Upper lobe of left lung (tissue), 6 donors: ENCODE measurements around the gene GSTA5. TPM values are rescaled to one million over a fixed set of nuclear protein-coding genes. Genes with fewer than 3 reads are reported as not detected.
"Not testable (repeated sequence)": the region's sequence is repeated elsewhere in the genome, so short reads cannot be mapped to it uniquely, and the experiment has no call there.

Experiments
- ATAC-seq, 2 donors: fragments of 200-7000 bp; cut with Tn5 transposase; one replicate each; pipeline ENCODE4 v1.9.1; 2022; ENCODE audit warnings: mild to moderate bottlenecking in 2 of 2, moderate library complexity in 2 of 2; ENCODE audit not compliant: low FRiP score in 2 of 2
- DNase-seq, 2 donors: peaks; one replicate each; pipeline ENCODE4 v3.0.0-alpha.2; 2019 to 2020
- H3K27ac ChIP-seq, 4 donors: fragments of 200-600 bp; sonication (generic); one replicate each; pipeline ENCODE4 v1.5.1; 2016 to 2019
- H3K27me3 ChIP-seq, 4 donors: fragments of 200-600 bp; sonication (generic); one replicate each; pipeline ENCODE4 v1.5.1; 2017 to 2019
- H3K36me3 ChIP-seq, 4 donors: fragments of 200-600 bp; sonication (generic); one replicate each; pipeline ENCODE4 v1.5.1; 2016 to 2019
- H3K4me1 ChIP-seq, 4 donors: fragments of 200-600 bp; sonication (generic); one replicate each; pipeline ENCODE4 v1.5.1; 2018 to 2019
- H3K4me3 ChIP-seq, 4 donors: fragments of 200-600 bp; sonication (generic); one replicate each; pipeline ENCODE4 v1.5.1; 2017 to 2019; ENCODE audit warnings: mild to moderate bottlenecking in 2 of 4, moderate library complexity in 1 of 4
- H3K9me3 ChIP-seq, 4 donors: fragments of 200-600 bp; sonication (generic); one replicate each; pipeline ENCODE4 v1.5.1; 2018 to 2019
- CTCF ChIP-seq, 6 experiments: fragments of 450-650 bp in 4 of 6; fragments of 200-600 bp in 2 of 6; sonication (generic) in 2 of 6; IDR thresholded peaks; one replicate each; pipeline ENCODE4 v1.5.1; 2016 to 2019; ENCODE audit warnings: antibody characterized with exemption in 6 of 6
- EP300 ChIP-seq, 4 donors: sonication (generic); formaldehyde crosslinking; IDR thresholded peaks; one replicate each; pipeline ENCODE4 v1.5.1; 2017; ENCODE audit warnings: antibody characterized with exemption in 4 of 4, control low read depth in 2 of 4
- POLR2A ChIP-seq, 4 donors: fragments of 450-650 bp; IDR thresholded peaks; one replicate each; pipeline ENCODE4 v1.5.1; 2016 to 2017; ENCODE audit warnings: antibody characterized with exemption in 4 of 4, mild to moderate bottlenecking in 2 of 4
- POLR2AphosphoS5 ChIP-seq, 2 donors: sonication (generic); formaldehyde crosslinking; IDR thresholded peaks; one replicate each; pipeline ENCODE4 v1.5.1; 2017; ENCODE audit warnings: antibody characterized with exemption in 2 of 2
- WGBS, 2 donors: methylation state at CpG; one replicate each; pipeline ENCODE4 v1.1.5; 2017 to 2018; 5-methylcytosine and 5-hydroxymethylcytosine counted together
- total RNA-seq, 6 donors: library from RNA; depleted of rRNA in 4 of 6; stranded (reverse); fragments of >200 nt in 4 of 6; gene quantifications; one replicate each; pipeline versions ENCODE4 v1.1.0 to v1.2.1, GENCODE V29; 2016 to 2021
- donor health status: DM: no; HTN: no; CAD: no; lungs with moderate emphysema.
- donor health status: DM: no; HTN: yes; CAD: no; lungs with severe emphysema.

GSTA5 gene
- total RNA-seq, 6 donors from 2014 or later: not detected

- ATAC-seq (no peak), DNase-seq (no peak)
- Histone ChIP-seq H3K9me3 (peaks cover 0 to 6% (median 0%) of the 10 kb centered on the region in 4 donors), H3K27me3 (no peaks in the 10 kb centered on the region), H3K4me1 (no peaks in the 10 kb centered on the region), H3K27ac (no peak overlapping the region), H3K36me3 (no peaks in the 10 kb centered on the region), H3K4me3 (no peak overlapping the region)
- no peak for TF ChIP-seq CTCF (IDR thresholded peaks at IDR 0.05)
- 80 to 84% methylated on average over 4 of the region's 4 CpGs for WGBS, 2 donors
Measured at GRCh38 chr6:52849137-52849536, 8.5 kb upstream of the GSTA5 start.

DNA sequence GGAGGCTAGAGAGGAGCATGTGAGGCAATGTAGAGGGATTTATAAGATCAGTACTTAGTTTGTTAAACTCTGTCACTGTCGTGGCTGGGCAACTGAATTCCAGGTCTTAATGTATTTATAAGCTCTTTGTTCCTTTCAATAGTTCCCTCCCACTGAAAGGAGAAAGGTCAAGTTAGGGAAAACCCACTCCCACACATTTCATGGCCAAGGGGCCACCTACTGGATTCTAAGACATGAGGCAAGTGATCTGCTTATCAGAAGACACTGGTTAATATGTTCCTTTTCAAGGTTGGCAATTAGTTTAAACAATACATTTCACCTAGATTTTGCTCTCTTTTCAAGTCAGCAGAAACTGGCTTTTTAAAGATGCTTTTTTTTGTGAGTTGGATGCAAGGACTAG, 5.4 kb upstream of the GSTA5 start:
- Histone ChIP-seq H3K4me3 (no peak overlapping the region), H3K27ac (no peak overlapping the region), H3K9me3 (peaks cover 0 to 6% (median 0%) of the 10 kb centered on the region in 4 donors), H3K4me1 (no peaks in the 10 kb centered on the region), H3K27me3 (no peaks in the 10 kb centered on the region), H3K36me3 (no peaks in the 10 kb centered on the region)
- TF ChIP-seq CTCF (IDR thresholded peaks at IDR 0.05) (no peak), POLR2AphosphoS5 (IDR thresholded peaks at IDR 0.05) (no peak), EP300 (IDR thresholded peaks at IDR 0.05) (no peak), POLR2A (IDR thresholded peaks at IDR 0.05) (no peak)
- ATAC-seq: no peak
- 70 to 75% methylated on average over 1 of the region's 1 CpG for WGBS, 2 donors
- no peak for DNase-seq

- TF ChIP-seq EP300 (IDR thresholded peaks at IDR 0.05): no peak
- no peak for TF ChIP-seq POLR2A (IDR thresholded peaks at IDR 0.05)
- TF ChIP-seq CTCF (IDR thresholded peaks at IDR 0.05): no peak
- TF ChIP-seq POLR2AphosphoS5 (IDR thresholded peaks at IDR 0.05): no peak
- H3K4me1 ChIP-seq: peaks cover 0 to 6% (median 0%) of the 10 kb centered on the region in 4 donors
- H3K4me3 ChIP-seq: no peak overlapping the region
- no peak for ATAC-seq
- no peaks in the 10 kb centered on the region for H3K27me3 ChIP-seq
- no peaks in the 10 kb centered on the region for H3K36me3 ChIP-seq
- H3K9me3 ChIP-seq: peaks cover 0 to 6% (median 0%) of the 10 kb centered on the region in 4 donors
- H3K27ac ChIP-seq: no peak overlapping the region
- DNase-seq: no peak
- WGBS, 2 donors: 91 to 93% methylated on average over 4 of the region's 4 CpGs
Measured at GRCh38 chr6:52843605-52844004, 3.0 kb upstream of the GSTA5 start.

DNA sequence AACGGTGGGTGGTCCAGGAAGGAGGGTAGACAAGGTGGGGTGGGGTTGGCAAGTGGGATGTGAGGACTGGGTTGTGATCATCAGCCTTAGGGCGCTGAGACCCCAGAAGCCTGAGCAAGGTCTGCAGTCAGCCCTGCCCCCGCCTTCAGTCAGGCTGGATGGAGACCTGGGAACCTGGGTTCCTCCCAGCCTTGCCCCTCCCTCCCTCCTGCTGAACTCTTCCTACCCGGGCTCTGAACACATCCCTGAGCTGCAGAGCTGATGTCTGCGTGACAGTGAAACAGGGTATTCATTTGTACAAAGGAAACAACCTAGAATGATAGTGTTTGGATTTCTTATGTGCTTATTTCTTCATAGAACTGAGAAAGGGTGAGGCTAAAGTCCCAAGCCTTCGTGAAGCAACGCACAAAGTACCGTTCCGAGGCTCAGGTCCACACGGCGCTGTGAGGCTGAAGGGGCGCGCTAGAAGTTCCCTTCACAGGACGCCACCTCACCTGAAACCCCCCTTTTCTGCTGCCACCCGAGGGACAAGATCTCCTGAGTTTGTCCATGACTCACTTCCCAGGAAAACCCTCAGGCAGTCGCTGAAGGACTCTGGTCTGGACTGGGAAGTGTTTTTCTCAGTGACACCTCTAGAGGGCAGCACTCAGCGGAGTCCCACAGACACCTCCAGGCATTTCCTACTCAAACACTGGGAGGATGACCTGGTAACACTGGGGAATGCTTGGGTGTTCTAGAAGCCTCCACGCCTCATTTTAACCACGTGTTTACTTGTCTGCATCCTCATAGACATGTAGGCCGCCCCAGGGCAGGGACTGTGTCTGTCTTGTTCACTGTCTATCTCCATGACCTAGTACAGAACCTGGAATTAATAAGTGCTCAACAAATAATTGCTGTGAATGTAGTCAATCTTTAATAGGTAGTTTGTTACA, 1.2 kb downstream of the GSTA5 start:
- H3K36me3 ChIP-seq: no peaks in the 10 kb centered on the region
- ATAC-seq: peak; percentile 88 to 91
- DNase-seq: peak; percentile 32 to 75
- TF ChIP-seq POLR2AphosphoS5 (IDR thresholded peaks at IDR 0.05) (no peak), POLR2A (IDR thresholded peaks at IDR 0.05) (no peak), CTCF (IDR thresholded peaks at IDR 0.05) (peak; percentile 15 to 69 (median 60))
- H3K4me3 ChIP-seq: no peak overlapping the region
- H3K9me3 ChIP-seq: no peaks in the 10 kb centered on the region
- H3K4me1 ChIP-seq: peaks cover 0 to 6% (median 0%) of the 10 kb centered on the region in 4 donors
- no peaks in the 10 kb centered on the region for H3K27me3 ChIP-seq
- H3K27ac ChIP-seq: no peak overlapping the region
- 64 to 69% methylated on average over 18 to 20 of the region's 20 CpGs for WGBS, 2 donors

- WGBS, 2 donors: 78 to 100% methylated on average over 1 of the region's 1 CpG
- no peak for ATAC-seq
- peaks cover 0 to 2% (median 0%) of the 10 kb centered on the region in 4 donors for H3K4me1 ChIP-seq
- no peak for TF ChIP-seq EP300 (IDR thresholded peaks at IDR 0.05)
- TF ChIP-seq POLR2A (IDR thresholded peaks at IDR 0.05): no peak
- no peak for TF ChIP-seq CTCF (IDR thresholded peaks at IDR 0.05)
- TF ChIP-seq POLR2AphosphoS5 (IDR thresholded peaks at IDR 0.05): no peak
- H3K4me3 ChIP-seq: no peak overlapping the region
- no peak overlapping the region for H3K27ac ChIP-seq
- no peaks in the 10 kb centered on the region for H3K36me3 ChIP-seq
- H3K27me3 ChIP-seq: no peaks in the 10 kb centered on the region
- DNase-seq: no peak
- no peaks in the 10 kb centered on the region for H3K9me3 ChIP-seq
Measured at GRCh38 chr6:52834481-52834880, 6.1 kb downstream of the GSTA5 start.

DNA sequence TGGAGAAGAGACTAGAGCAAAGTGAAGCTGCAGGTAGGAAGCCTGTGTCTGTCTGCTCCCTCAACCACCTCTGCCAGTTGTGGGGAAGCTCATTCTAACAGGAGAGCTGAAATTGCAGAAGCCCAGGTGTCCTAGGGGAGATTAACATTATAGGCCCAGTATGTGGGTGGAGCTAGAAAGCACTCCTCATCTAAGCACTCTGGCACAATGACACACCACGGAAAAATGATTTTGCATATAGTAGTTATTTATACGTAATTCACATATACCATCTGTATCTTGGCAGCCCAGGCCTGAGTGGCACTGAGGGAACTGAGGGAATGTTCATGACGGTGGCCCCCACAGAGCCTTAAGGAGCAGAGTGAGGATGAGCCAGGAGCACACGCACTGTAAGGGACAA, 9.7 kb downstream of the GSTA5 start:
- H3K36me3 ChIP-seq, H3K27me3 ChIP-seq, H3K9me3 ChIP-seq, H3K4me3 ChIP-seq, H3K4me1 ChIP-seq, DNase-seq, H3K27ac ChIP-seq: not testable (repeated sequence)
- 90 to 91% methylated on average over 4 of the region's 4 CpGs for WGBS, 2 donors
- peak in 1 of 2 donors; percentile 21 for ATAC-seq
